H7 (cell line): ENCODE measurements around the gene FOXI1. TPM values are rescaled to one million over a fixed set of nuclear protein-coding genes. Genes with fewer than 3 reads are reported as not detected.

ENCODE experiments used
- total RNA-seq: library from RNA; depleted of rRNA; stranded (reverse); fragments of >200 nt; shearing (Covaris generic); gene quantifications from 2 replicates; pipeline ENCODE4 v1.2.3, GENCODE V29; 2014; rRNA removed

The FOXI1 gene
- total RNA-seq, 1 experiment from 2014 or later = 0.07 TPM

Other genes starting within 250 kb of the FOXI1 start
- gene INSYN2B, start 125.4 kb upstream of the FOXI1 start, total RNA-seq = not detected in 2 replicates
- 4.3 and 4.9 TPM in 2 replicates for gene C5orf58, start 127.1 kb downstream of the FOXI1 start, total RNA-seq
- gene LCP2, start 191.9 kb downstream of the FOXI1 start, total RNA-seq = 0.21 and 0.63 TPM in 2 replicates